Rectal smooth muscle tissue (tissue), 1 donor: Measurements from ENCODE around the gene KLK11.

Experiments used
- H3K27ac ChIP-seq: one replicate; pipeline ENCODE4 v1.7.0; 2013; ENCODE audit warnings: low read depth, low read length, inconsistent platforms
- H3K27me3 ChIP-seq: one replicate; pipeline ENCODE4 v1.7.0; 2013; ENCODE audit warnings: low read length; ENCODE audit not compliant: control insufficient read depth, insufficient read depth
- H3K36me3 ChIP-seq: one replicate; pipeline ENCODE4 v1.7.0; 2013; ENCODE audit warnings: low read length; ENCODE audit not compliant: control insufficient read depth, insufficient read depth
- H3K4me1 ChIP-seq: one replicate; pipeline ENCODE4 v1.7.0; 2013; ENCODE audit warnings: low read length; ENCODE audit not compliant: control insufficient read depth, insufficient read depth
- H3K4me3 ChIP-seq: one replicate; pipeline ENCODE4 v1.7.0; 2013; ENCODE audit warnings: low read length
- H3K9ac ChIP-seq: one replicate; pipeline ENCODE4 v1.7.0; 2013; ENCODE audit warnings: low read length

The KLK11 gene

DNA sequence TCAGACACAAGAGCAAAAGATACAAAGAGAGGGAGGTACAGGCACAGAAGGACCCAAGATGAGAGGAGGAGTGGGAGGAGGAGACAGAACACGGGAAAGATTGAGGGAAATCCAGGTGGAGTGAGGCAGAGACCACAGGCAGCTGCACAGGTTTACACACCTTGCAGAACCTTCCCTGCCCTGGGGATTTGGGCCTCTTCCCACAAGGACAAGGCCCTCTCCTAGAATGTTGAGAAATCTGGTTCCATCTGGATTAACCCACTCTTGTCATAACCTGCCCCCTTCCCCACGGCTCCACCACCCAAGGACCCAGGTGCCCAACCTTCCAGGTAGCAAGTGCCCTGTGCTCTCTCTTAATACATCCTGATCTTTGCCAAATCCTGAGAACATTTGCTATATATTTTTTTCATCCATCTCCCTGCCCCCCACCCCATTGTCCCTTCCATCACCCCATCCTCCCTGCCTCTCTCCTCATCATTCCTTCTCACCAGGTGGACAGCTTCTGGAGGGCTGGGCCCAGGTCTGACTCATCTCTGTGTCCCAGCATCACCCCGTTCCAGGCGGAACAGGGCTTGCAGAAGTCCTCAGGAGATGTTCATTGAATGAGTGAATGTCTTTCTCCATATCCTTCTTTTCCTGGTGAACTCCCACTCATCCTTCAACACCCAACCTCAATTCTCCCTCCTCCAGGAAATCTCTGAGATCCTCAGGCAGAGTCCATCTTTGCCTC lies 16.2 kb downstream of the KLK11 start:
- Histone ChIP-seq H3K9ac (no peak overlapping the region), H3K4me3 (no peak overlapping the region), H3K27ac (no peak overlapping the region), H3K4me1 (no peaks in the 10 kb centered on the region), H3K36me3 (no peaks in the 10 kb centered on the region), H3K27me3 (no peaks in the 10 kb centered on the region)

DNA sequence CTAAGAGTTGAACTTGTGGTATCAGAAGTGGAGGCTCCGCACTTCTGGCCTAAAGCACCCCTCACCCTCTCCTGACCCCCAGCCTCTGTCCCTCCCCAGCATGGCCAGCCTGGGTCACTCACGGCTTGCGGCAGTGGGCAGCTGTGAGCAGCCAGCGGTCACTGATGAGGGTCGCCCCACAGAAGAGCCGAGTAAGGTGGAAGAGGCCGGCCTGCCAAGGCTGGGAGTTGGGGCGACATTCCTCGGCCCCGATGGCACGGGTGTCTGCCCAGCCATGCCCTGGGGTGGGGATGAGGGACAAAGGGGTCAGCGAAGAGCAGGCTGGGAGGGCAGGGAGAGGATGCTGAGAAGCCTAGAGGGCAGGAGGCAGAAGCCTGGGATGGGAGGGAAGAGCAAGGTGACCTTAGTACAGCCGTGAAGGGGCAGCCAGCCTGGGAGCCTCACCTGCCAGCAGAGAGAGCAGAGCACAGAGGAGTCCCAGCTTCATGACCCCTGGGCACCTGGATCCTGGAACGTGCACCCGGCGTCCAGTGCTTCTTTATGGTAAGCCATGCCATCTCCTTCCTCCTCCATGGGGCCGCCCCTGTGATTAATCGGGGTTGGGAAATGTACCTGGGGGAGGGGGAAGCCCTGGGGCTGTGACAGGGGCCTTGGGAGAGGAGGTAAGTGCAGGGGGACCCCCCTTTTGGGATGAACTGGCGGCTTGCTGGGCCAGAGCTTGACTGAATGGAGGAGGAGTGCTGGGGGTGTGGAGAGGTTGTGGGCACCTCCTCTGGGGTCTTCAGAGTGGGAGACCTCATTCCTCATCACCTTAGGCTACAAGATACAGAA lies 17.1 kb downstream of the KLK11 start:
- H3K27ac ChIP-seq: no peak overlapping the region
- H3K4me3 ChIP-seq: no peak overlapping the region
- no peaks in the 10 kb centered on the region for H3K36me3 ChIP-seq
- no peak overlapping the region for H3K9ac ChIP-seq
- no peaks in the 10 kb centered on the region for H3K4me1 ChIP-seq
- H3K27me3 ChIP-seq: no peaks in the 10 kb centered on the region

DNA sequence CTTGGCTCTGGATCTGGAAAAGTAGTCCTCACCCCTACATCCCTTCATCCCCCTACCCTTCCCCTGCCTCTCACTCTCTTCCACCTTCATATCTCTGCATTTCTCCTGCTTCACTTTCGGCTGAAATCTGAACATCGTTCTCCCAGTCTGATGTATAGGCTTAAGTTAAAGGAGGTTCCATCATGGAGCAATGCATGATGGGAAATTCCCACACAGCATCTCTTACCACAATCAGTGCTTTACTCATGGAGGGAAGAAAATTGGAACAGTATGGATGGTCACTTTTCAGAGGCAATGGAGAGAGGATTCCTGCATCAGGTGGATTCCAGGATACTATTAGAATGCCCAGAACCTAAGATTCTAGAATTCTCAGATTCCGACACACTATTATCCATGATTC lies 18.9 kb downstream of the KLK11 start:
- Histone ChIP-seq H3K36me3 (no peaks in the 10 kb centered on the region), H3K9ac (no peak overlapping the region), H3K27ac (no peak overlapping the region), H3K27me3 (peaks cover 1% of the 10 kb centered on the region), H3K4me3 (no peak overlapping the region), H3K4me1 (no peaks in the 10 kb centered on the region)

DNA sequence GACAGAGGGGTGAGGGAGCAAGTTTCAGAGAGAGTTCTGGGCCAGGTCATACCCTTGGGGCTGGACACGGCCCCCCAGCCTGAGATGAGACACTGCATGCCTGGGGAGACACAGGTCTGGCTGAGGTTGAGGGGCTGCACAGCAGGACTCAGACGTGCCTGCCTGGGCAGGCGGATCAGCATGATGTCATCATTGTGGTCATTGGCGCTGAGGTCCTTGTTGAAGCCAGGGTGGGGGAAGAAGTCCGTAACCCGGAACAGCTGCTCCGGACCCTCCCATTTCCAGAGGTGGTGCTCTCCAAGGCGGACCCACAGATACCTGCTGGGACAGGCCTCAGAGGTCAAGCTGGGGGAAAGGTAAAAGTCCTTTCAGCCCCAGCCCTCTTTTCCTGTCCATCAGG lies 20.0 kb downstream of the KLK11 start:
- no peak overlapping the region for H3K27ac ChIP-seq
- H3K4me3 ChIP-seq: no peak overlapping the region
- H3K4me1 ChIP-seq: no peaks in the 10 kb centered on the region
- no peaks in the 10 kb centered on the region for H3K36me3 ChIP-seq
- no peak overlapping the region for H3K9ac ChIP-seq
- peaks cover 7% of the 10 kb centered on the region for H3K27me3 ChIP-seq

DNA sequence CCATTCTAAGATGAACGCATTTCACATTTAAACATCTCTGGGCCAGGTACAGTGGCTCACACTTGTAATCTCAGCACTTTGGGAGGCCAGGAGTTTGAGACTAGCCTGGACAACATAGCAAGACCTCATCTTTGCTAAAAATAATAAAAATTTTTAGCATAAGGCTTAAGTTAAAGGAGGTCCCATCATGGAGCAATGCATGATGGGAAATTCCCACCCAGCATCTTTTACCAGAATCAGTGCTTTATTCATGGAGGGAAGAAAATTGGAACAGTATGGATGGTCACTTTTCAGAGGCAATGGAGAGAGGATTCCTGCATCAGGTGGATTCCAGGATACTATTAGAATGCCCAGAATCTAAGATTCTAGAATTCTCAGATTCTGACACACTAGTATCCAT lies 21.2 kb downstream of the KLK11 start:
- no peaks in the 10 kb centered on the region for H3K36me3 ChIP-seq
- no peaks in the 10 kb centered on the region for H3K4me1 ChIP-seq
- H3K4me3 ChIP-seq: no peak overlapping the region
- no peak overlapping the region for H3K9ac ChIP-seq
- no peak overlapping the region for H3K27ac ChIP-seq
- H3K27me3 ChIP-seq: peaks cover 7% of the 10 kb centered on the region

DNA sequence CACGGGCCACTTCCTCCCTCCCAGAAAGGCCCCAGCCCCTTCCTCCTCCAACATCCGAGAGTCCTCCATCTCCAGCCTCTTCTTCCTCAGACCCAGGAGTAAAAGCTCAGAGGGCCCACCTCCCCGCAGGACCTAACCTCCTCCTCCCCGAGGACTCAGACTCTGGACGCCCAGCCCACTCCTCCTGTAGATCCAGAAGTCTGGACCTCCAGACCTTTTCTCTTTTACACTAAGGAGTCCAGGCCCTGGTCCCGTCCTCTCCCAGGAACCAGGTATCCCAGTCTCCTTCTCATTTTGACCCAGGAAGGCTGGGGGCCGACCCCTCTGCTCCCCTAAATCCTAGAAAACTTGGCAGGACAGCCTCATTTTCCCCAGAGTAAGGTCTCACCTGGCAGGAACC lies 23.1 kb downstream of the KLK11 start:
- H3K27me3 ChIP-seq: peaks cover 7% of the 10 kb centered on the region
- no peak overlapping the region for H3K27ac ChIP-seq
- H3K9ac ChIP-seq: no peak overlapping the region
- no peaks in the 10 kb centered on the region for H3K36me3 ChIP-seq
- H3K4me3 ChIP-seq: no peak overlapping the region
- H3K4me1 ChIP-seq: no peaks in the 10 kb centered on the region

DNA sequence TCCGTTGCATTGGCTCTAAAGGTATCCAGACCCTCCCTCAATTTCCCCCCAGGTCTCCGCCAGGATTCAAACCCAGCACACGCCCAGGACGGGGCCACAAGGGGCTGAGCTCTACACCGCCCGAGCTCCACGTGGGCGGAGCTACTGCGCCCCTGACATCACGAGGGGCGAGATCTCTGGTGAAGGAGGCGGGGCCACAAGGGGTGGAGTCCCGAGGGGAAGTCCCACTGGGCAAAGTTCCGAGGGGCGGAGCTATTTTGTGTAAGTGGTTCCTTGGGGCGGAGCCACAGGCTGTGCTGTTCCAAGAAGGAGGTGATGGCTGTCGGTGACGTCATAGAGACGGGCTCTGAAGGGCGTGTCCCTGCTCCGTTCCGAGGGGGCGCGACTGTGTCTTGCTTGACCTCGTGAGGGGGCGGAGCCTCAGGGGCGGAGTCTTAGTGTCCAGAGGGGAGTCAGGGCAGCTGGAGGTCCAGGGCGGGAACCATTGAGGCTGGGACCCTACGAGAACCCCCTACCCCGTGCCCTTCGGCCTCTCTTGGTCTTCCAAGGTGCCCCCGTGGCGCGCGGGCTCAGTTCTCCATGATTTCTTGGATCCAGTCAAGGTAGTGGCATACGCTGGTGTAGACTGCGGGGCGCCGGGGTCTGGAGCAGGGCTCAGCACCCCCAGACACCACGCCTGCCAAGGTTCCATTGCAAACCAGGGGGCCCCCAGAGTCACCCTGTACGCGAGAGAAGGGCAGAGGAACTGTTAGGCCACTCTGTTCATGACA lies 23.7 kb downstream of the KLK11 start:
- Histone ChIP-seq H3K27me3 (peaks cover 7% of the 10 kb centered on the region), H3K9ac (no peak overlapping the region), H3K4me1 (no peaks in the 10 kb centered on the region), H3K36me3 (no peaks in the 10 kb centered on the region), H3K4me3 (no peak overlapping the region), H3K27ac (no peak overlapping the region)

DNA sequence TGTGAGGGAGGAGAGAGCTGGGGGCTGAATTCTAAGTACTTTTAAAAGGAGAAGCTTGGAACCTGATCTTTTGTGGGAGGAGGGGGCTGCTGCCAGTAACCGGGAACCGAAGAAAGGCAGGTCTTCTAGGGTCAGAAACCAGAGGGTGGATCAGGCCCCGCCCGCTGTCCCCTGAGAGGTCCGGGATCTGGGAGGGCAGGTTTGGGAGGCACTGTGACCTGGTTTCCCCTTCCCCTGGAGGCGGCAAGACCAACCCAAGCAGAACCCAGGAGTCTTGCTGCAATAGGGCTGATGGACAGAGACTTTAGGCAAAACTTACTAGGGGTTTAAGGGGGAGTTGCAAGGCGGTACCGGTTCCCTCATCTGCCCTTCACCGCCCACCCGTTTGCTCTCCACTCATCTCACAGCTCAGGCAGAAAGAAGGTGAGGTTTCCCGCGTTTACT lies 24.3 kb downstream of the KLK11 start:
- Histone ChIP-seq H3K4me3 (no peak overlapping the region), H3K27me3 (peaks cover 7% of the 10 kb centered on the region), H3K27ac (no peak overlapping the region), H3K36me3 (no peaks in the 10 kb centered on the region), H3K4me1 (no peaks in the 10 kb centered on the region), H3K9ac (no peak overlapping the region)

DNA sequence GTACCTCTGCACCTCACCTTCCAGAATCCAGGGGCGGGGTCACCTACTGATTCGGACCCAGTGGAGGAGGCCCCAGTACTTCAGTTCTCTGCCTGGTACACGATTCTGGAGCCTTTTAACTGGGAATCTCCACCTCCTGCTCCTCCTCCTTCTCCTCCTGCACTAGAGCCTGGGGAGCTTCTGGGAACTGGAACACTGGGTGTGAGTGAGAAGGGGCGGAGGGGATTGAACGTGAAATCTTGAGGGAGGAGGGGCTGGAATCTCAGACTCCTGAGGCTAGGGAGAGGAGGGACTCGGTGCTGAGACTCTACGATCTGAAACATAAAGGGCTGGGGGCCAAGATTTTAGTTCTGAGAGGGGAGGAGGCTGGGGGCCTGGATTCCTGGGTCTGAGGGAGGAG lies 24.9 kb downstream of the KLK11 start, which contains the start of gene KLK8:
KLK8 (minus strand) TSS at position 90 of the 400 bp plus-strand sequence. CDS start 437 bp downstream, outside the sequence.
- Histone ChIP-seq H3K27ac (no peak within 1 kb of the TSS), H3K36me3 (no peaks in the 10 kb centered on the region), H3K27me3 (peaks cover 7% of the 10 kb centered on the region), H3K9ac (no peak within 1 kb of the TSS), H3K4me3 (no peak within 1 kb of the TSS), H3K4me1 (no peaks in the 10 kb centered on the region)

DNA sequence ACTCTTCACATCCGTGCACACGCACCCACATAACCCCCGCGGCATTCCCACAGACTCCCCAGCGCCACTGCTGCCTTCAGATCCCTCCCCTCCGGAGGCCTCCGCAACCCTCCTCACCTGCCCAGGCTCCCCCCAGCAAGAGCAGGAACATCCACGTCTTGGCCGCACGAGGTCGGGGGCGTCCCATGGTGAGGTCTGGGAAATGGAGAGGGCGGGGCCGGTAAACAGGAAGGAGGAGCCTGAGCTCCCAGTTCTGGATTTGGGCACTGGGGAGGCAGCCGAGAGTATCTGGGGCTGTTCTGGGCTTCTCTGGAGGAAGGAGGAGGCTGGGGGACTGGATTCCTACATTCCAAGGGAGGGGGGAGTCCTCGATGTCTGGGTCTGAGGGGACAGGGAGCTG lies 25.4 kb downstream of the KLK11 start:
- no peak overlapping the region for H3K27ac ChIP-seq
- H3K4me1 ChIP-seq: no peaks in the 10 kb centered on the region
- H3K9ac ChIP-seq: no peak overlapping the region
- H3K36me3 ChIP-seq: no peaks in the 10 kb centered on the region
- H3K4me3 ChIP-seq: no peak overlapping the region
- peaks cover 7% of the 10 kb centered on the region for H3K27me3 ChIP-seq

DNA sequence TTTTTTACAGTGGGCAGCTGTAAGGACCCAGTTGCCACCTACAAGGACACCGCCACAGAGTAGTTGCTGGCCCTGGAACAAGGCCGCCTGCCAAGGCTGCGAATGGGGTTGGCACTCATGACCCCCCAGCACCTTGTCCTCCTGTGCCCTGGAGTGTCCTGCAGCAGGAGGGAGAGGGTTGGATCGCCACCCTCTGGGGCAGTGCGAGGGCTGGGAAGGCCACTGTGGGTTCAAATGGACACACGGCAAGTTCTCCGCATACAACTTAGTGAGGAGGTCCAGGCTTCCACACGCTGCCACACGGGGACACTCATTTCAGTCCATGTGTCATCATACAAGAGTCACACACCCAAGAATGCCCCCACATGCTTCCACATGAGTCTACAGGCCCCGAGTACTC lies 26.0 kb downstream of the KLK11 start:
- H3K27me3 ChIP-seq: peaks cover 7% of the 10 kb centered on the region

DNA sequence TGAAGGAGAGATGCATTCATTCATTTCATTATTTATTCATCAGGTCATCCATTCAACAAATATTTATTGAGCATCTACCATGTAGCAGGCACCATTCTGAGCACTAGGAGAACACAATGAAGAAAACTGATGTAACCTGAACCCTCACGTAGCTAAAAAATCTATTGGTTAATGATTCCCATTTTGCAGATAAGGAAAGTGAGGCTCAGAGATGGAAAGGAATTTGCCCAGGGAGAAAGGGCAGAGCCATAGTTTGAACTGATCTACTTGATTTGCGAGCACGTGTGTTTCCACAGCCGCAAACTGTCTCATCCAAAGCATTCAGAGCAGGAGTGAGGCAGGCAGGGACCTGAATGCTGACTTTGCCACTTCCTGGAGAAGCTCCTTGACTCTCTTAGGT lies 27.7 kb downstream of the KLK11 start:
- H3K36me3 ChIP-seq: no peaks in the 10 kb centered on the region
- H3K4me3 ChIP-seq: no peak overlapping the region
- peaks cover 7% of the 10 kb centered on the region for H3K27me3 ChIP-seq

More for the DNA sequence above, 26.0 kb downstream of the KLK11 start:
- Histone ChIP-seq H3K9ac (no peak overlapping the region), H3K27ac (no peak overlapping the region), H3K36me3 (no peaks in the 10 kb centered on the region), H3K4me3 (no peak overlapping the region), H3K4me1 (no peaks in the 10 kb centered on the region)

More for the DNA sequence above, 27.7 kb downstream of the KLK11 start:
- H3K9ac ChIP-seq: no peak overlapping the region
- no peaks in the 10 kb centered on the region for H3K4me1 ChIP-seq
- H3K27ac ChIP-seq: no peak overlapping the region
